C4-2B (cell line): Measurements from ENCODE around the gene KCNJ15.

Experiments used
- H3K27ac ChIP-seq: fragments of 450-650 bp; 2 replicates; pipeline ENCODE4 v1.5.1; 2017
- CTCF ChIP-seq: fragments of 450-650 bp; conservative IDR thresholded peaks from 2 replicates; pipeline ENCODE4 v1.5.1; 2017; ENCODE audit warnings: mild to moderate bottlenecking
- ZFX ChIP-seq: fragments of 450-650 bp; IDR thresholded peaks from 2 replicates; pipeline ENCODE4 v1.6.1; 2017

KCNJ15 gene

GRCh38 chr21:38323721-38324531 is 67.1 kb downstream of the KCNJ15 start:
- H3K27ac ChIP-seq: no peak overlapping the region
- no peak for TF ChIP-seq ZFX
- TF ChIP-seq CTCF: no peak

GRCh38 chr21:38325216-38325615 is 68.4 kb downstream of the KCNJ15 start:
- no peak overlapping the region for H3K27ac ChIP-seq
- TF ChIP-seq ZFX (no peak), CTCF (no peak)

GRCh38 chr21:38325731-38326420 is 69.1 kb downstream of the KCNJ15 start:
- TF ChIP-seq ZFX (no peak), CTCF (no peak)
- H3K27ac ChIP-seq: no peak overlapping the region

- H3K27ac ChIP-seq: no peak overlapping the region
Measured at GRCh38 chr21:38326429-38326828, 69.6 kb downstream of the KCNJ15 start.

GRCh38 chr21:38326899-38327298 is 70.1 kb downstream of the KCNJ15 start:
- H3K27ac ChIP-seq: no peak overlapping the region
- no peak for TF ChIP-seq ZFX
- TF ChIP-seq CTCF: no peak

More at GRCh38 chr21:38326429-38326828, 69.6 kb downstream of the KCNJ15 start:
- TF ChIP-seq CTCF (no peak), ZFX (no peak)

- no peak overlapping the region for H3K27ac ChIP-seq
- no peak for TF ChIP-seq ZFX
Measured at GRCh38 chr21:38327984-38328383, 71.2 kb downstream of the KCNJ15 start.

GRCh38 chr21:38329162-38329561 is 72.4 kb downstream of the KCNJ15 start:
- TF ChIP-seq ZFX (no peak), CTCF (no peak)

More at GRCh38 chr21:38329162-38329561, 72.4 kb downstream of the KCNJ15 start:
- H3K27ac ChIP-seq: no peak overlapping the region
